Globus pallidus (tissue), 1 donor: ENCODE results near the gene KRT81.
"Not testable (repeated sequence)": the region's sequence is repeated elsewhere in the genome, so short reads cannot be mapped to it uniquely, and the experiment has no call there.

Experiments used
- DNase-seq: peaks from one replicate; pipeline ENCODE4 v3.0.0-alpha.2; 2015; ENCODE audit warnings: low spot score

The KRT81 gene

DNA sequence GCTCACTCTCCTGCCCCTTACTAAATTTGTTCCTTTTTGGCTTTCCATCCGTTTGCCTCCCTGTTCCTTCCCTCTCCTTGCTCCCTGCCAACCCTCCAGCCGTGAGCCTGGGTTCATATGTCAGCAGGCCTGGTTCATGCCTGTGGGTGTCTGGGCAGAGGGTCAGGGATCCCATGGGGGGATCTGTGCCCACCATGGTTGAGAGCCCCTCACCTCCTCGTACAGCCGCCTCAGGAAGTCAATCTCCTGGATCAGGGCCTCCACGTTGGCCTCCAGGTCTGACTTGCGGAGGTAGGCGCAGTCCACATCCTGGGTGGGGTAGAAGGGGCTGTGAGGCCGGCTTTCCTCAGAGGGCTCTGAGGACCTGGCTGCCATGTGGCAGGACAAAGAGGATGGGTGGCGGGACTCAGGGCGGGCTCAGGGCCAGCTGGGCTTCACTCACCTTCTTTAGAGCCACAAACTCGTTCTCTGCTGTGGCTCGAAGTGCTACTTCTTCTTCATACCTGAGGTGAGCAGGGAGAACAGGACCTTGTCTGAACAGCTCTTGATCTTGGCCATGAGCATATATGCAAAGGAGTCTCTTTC, 26.2 kb upstream of the KRT81 start:
- DNase-seq = no peak

DNA sequence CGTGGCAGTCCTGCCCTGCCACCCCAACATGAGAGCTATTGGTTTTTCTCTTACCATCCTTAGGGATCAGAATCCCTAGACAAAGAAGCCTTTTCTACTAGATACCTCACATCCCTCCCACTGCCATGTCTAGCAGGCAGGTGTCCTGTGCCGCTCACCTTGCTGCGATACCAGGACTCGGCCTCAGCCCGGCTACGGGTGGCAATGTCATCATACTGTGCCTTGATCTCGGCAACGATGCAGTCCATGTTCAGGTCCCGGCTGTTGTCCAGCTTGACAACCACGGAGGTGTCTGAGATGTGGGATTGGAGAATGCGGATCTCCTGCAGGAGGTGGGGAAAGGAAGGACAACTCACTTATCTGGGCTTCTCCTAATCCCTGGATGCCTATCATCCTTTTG, 25.4 kb upstream of the KRT81 start:
- no peak for DNase-seq

- DNase-seq = no peak
These were observed 25.0 kb upstream of the KRT81 start for GRCh38 chr12:52316290-52316689.

- not testable (repeated sequence) for DNase-seq
These were observed 24.4 kb upstream of the KRT81 start for GRCh38 chr12:52315721-52316120.

- DNase-seq = no peak
These were observed 23.2 kb upstream of the KRT81 start for GRCh38 chr12:52314511-52314910.

DNA sequence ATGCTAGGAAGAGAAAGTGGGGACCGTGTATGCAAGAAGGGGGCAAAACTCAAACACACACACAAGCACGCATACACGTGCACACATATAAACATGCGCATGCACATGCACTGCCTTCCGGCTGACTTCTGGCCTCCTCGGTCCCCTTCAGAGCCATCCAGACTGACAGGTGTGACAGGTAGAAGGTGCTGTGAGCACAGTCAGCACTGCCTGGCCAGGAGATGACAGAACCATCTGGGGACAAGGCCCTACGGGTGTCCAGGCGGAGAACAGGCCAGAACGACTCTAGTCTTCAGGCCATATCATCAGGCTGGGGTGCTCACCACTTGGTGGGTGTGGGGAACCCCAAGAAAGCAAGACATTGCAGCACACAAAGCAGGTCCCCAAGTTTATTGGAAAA, 22.6 kb upstream of the KRT81 start:
- DNase-seq = no peak

DNA sequence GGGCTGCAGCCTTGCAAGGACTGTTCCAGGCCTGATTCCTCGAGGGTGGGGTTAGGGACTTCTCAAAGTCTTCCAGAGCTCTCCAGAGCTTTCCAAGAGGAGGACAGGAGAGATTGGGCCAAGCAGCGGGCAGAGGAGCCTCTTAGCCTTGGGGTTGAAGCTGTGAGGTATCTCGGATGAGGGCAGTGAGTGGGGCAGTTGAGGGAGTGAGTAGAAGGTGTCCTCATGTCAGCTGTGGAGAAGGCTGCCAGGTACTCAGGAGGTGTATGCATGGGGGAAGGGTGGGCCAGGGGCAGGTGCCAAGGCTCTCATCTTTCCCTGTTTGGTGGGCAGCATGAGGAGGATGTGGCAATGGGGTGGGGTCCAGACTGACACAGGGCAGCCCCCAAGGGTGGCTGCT, 22.1 kb upstream of the KRT81 start:
- no peak for DNase-seq

DNA sequence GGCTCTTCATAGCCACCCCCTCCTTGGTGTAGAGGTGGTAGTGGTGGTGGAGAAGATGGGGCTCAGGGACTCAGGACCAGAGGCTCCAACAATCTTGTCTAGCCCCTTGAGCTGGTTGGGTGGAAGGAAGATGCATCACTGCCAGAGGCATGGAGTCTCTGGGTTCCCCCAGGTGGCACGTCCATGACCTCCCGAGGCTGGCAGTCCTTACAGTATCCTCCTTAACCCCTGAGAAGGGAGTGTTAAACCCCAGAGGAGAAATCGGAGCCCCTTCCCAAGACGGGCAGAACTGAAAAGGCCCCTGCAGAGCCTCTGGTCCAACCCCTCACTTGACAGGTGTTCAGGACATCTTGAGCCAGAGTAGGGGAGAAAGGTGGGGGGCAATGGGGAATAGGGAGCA, 20.8 kb upstream of the KRT81 start:
- no peak for DNase-seq

GRCh38 chr12:52311285-52311648, 19.9 kb upstream of the KRT81 start:
- no peak for DNase-seq

GRCh38 chr12:52310622-52311284, 19.4 kb upstream of the KRT81 start:
- DNase-seq = no peak

DNA sequence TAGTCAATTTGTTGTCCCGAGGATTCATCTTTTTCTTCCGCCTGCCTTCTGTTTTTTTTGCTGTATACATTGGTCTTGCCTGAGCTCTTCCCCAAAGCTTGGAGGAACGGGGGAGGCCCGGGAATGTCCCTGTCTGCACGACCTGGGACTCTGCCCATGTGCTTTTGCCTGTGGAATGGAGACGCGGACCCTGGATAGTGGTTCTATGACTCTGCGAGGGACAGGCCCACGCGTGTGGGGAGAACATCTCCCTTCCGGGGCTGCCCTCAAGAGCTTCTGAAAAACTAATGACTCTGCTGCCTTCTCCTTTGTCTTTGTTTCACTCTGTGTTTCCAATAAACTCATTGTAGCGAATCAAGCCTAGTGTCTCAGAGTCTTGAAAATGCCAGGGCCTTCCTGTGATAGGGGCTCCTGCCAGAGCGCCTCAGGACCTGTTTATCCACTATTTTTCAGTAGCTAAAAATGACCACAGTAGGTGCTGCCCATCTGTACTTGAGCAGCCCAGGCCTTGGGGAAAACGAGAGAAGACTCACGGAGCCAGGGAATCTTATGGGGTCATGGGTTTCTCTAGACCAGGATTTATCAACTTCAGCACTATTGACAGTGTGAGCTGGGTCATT, 17.6 kb upstream of the KRT81 start:
- DNase-seq = no peak

- DNase-seq = peak; percentile 32
These were observed 16.8 kb upstream of the KRT81 start for GRCh38 chr12:52307836-52308805.

GRCh38 chr12:52306731-52307130, 15.4 kb upstream of the KRT81 start:
- no peak for DNase-seq

- no peak for DNase-seq
These were observed 14.8 kb upstream of the KRT81 start for GRCh38 chr12:52305921-52306705.

DNA sequence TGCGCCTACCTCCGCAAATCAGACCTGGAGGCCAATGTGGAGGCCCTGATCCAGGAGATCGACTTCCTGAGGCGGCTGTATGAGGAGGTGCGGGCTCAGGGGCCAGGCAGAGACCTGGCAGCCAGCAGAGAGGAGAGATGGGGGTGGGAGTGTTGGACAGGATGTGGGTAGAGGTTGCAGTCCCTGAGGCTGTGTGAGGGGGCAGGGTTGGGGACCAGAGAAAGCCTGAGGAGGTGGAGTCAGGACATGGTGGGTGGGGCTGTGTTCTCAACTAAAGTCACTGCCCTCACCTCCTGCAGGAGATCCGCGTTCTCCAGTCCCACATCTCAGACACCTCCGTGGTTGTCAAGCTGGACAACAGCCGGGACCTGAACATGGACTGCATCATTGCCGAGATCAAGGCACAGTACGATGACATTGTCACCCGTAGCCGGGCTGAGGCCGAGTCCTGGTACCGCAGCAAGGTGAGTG, 13.6 kb upstream of the KRT81 start:
- not testable (repeated sequence) for DNase-seq

DNA sequence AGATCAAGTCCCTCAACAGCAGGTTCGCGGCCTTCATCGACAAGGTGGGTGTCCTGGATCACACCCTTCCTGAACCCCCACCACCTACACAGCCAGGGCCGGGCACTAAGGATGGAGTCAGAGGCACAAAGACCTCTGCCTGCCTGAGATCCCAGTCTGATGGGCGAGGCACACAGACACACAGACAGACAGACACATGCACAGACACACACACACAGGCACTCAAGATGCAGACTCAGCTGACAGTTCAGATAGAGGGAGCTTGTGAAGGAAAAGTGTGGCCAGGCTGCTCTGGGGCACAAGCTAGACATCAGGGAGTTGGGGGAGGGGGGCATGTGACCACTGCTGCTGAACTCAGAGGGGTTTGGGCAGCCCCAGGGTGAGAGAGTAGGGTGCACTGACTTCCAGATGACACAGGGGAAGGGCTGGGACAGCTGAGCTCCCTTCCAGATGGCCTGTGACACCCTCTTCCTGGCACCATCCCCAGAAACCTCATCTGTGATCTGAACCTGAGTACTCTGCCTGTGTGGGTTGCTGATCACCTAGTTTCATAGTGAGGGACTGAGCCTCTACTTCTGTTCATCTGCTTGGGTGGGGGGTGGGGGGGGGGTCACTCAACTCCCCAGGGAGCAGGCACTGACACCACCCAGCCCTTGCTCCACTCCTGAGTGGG, 11.0 kb upstream of the KRT81 start:
- DNase-seq = not testable (repeated sequence)

- DNase-seq = not testable (repeated sequence)
These were observed 10.4 kb upstream of the KRT81 start for GRCh38 chr12:52301721-52302120.

- DNase-seq = no peak
These were observed 9.7 kb upstream of the KRT81 start for GRCh38 chr12:52300796-52301691.

GRCh38 chr12:52298677-52299190, 7.4 kb upstream of the KRT81 start:
- no peak for DNase-seq
